Keratinocyte (primary cell): ENCODE results near the gene PMEPA1. TPM values are rescaled to one million over a fixed set of nuclear protein-coding genes. Genes with fewer than 3 reads are reported as not detected.

Source experiments
- DNase-seq: peaks from one replicate; pipeline ENCODE4 v3.0.0-alpha.2; 2011; ENCODE audit warnings: low read depth, missing footprints, low spot score
- FAIRE-seq: peaks from 2 replicates; lab custom pipeline; 2011; peaks lifted over from hg19 to GRCh38; lab: Jason Lieb, UNC
- H2AFZ ChIP-seq: 2 replicates; pipeline ENCODE4 v1.6.0; 2012; ENCODE audit warnings: low read length, control low read depth, inconsistent platforms; ENCODE audit not compliant: control insufficient read depth
- H3K27ac ChIP-seq: 2 replicates; pipeline ENCODE4 v1.5.1; 2011; ENCODE audit warnings: low read length; ENCODE audit not compliant: control insufficient read depth, insufficient read depth
- H3K27me3 ChIP-seq: 3 replicates; pipeline ENCODE4 v1.6.0; 2011; ENCODE audit warnings: low read length; ENCODE audit not compliant: control insufficient read depth, insufficient read depth; ENCODE audit errors: extremely low read depth
- H3K36me3 ChIP-seq, 2 experiments: 2 replicates in 1 of 2; 3 replicates in 1 of 2; pipeline ENCODE4 v1.5.1; 2011; ENCODE audit warnings: low read length in 2 of 2, mild to moderate bottlenecking in 1 of 2; ENCODE audit not compliant: control insufficient read depth in 2 of 2, insufficient read depth in 2 of 2; ENCODE audit errors: extremely low read depth in 1 of 2
- H3K4me1 ChIP-seq: 3 replicates; pipeline ENCODE4 v1.5.1; 2011; ENCODE audit warnings: low read length; ENCODE audit not compliant: control insufficient read depth, insufficient read depth; ENCODE audit errors: extremely low read depth
- H3K4me2 ChIP-seq: 3 replicates; pipeline ENCODE4 v1.6.0; 2011; ENCODE audit warnings: low read depth, low read length; ENCODE audit not compliant: control insufficient read depth, insufficient read depth; ENCODE audit errors: extremely low read depth
- H3K4me3 ChIP-seq, 3 experiments: fragments of 200-600 bp in 1 of 3; sonication (generic) in 1 of 3; 2 replicates in 2 of 3; 3 replicates in 1 of 3; pipeline ENCODE4 v1.5.1; 2011 to 2016; ENCODE audit warnings: low read length in 3 of 3, mild to moderate bottlenecking in 3 of 3, control low read depth in 2 of 3, inconsistent platforms in 1 of 3, low read depth in 1 of 3, mixed read lengths in 1 of 3, mixed run types in 1 of 3, moderate library complexity in 1 of 3; ENCODE audit not compliant: control insufficient read depth in 2 of 3, insufficient read depth in 2 of 3; ENCODE audit errors: extremely low read depth in 1 of 3
- H3K79me2 ChIP-seq: 2 replicates; pipeline ENCODE4 v1.6.0; 2012; ENCODE audit warnings: low read length; ENCODE audit not compliant: control insufficient read depth, insufficient read depth
- H3K9ac ChIP-seq: 3 replicates; pipeline ENCODE4 v1.6.0; 2011; ENCODE audit warnings: low read length; ENCODE audit not compliant: control insufficient read depth, insufficient read depth; ENCODE audit errors: extremely low read depth
- H3K9me1 ChIP-seq: 3 replicates; pipeline ENCODE4 v1.6.0; 2011; ENCODE audit warnings: low read length; ENCODE audit not compliant: control insufficient read depth, insufficient read depth; ENCODE audit errors: extremely low read depth
- H3K9me3 ChIP-seq: 2 replicates; pipeline ENCODE4 v1.5.1; 2012; ENCODE audit warnings: low read depth, low read length; ENCODE audit not compliant: control insufficient read depth
- H4K20me1 ChIP-seq: 3 replicates; pipeline ENCODE4 v1.6.0; 2011; ENCODE audit warnings: low read length; ENCODE audit not compliant: control insufficient read depth, insufficient read depth; ENCODE audit errors: extremely low read depth
- EZH2 ChIP-seq: IDR thresholded peaks from one replicate; pipeline ENCODE4 v1.6.1; 2012; ENCODE audit warnings: inconsistent platforms, mild to moderate bottlenecking, low read length, moderate library complexity
- dilution Hi-C: fragments of 300-500 bp; cut with MboI; formaldehyde crosslinking; loops from one replicate; pipeline ENCODE4 v1.7.0; 2020; ENCODE audit warnings: low sequenced_read_pairs; ENCODE audit not compliant: extremely low pct_ligation_motif_present
- polyA plus RNA-seq, 5 experiments: library from polyadenylated mRNA; depleted of rRNA in 3 of 5; stranded (reverse) in 3 of 5; stranded (forward) in 1 of 5; unstranded in 1 of 5; fragments of >200 nt; gene quantifications; 1 replicate in 1 of 5; 2 replicates in 3 of 5; 3 replicates in 1 of 5; pipeline versions ENCODE4 v1.2.1 to v1.2.3, GENCODE V29; 2011 to 2012; ENCODE audit warnings: missing spikeins in 2 of 5, low read depth in 1 of 5, low replicate concordance in 1 of 5
- TF ChIP-seq, protein P1 (sequence below), 3 experiments: IDR thresholded peaks in 1 of 3; conservative IDR thresholded peaks in 1 of 3; optimal IDR thresholded peaks in 1 of 3; 2 replicates in 2 of 3; 3 replicates in 1 of 3; pipeline versions ENCODE3 to v1.5.1; 2011; ENCODE audit warnings: low read length in 3 of 3, mild to moderate bottlenecking in 3 of 3, moderate library complexity in 2 of 3, control low read depth in 1 of 3, inconsistent platforms in 1 of 3; ENCODE audit not compliant: insufficient read depth in 2 of 3; ENCODE audit errors: extremely low read depth in 1 of 3

Gene PMEPA1
- polyA plus RNA-seq, 1 donor (not counting 4 experiments of a cell fraction or from before 2014, with no cell fraction given): 29.0 TPM

GRCh38 chr20:57651881-57652605 lies 57.8 kb downstream of the PMEPA1 start:
- H3K27me3 ChIP-seq: no peaks in the 10 kb centered on the region
- H4K20me1 ChIP-seq: peaks cover 19% of the 10 kb centered on the region
- FAIRE-seq (no peak), DNase-seq (no peak)
- H3K4me2 ChIP-seq: no peak overlapping the region
- peaks cover 13% of the 10 kb centered on the region for H3K79me2 ChIP-seq
- no peak overlapping the region for H3K27ac ChIP-seq
- H2AFZ ChIP-seq: no peak overlapping the region
- no peaks in the 10 kb centered on the region for H3K9me3 ChIP-seq
- H3K36me3 ChIP-seq: peaks cover 37 to 44% of the 10 kb centered on the region in 2 experiments
- no peaks in the 10 kb centered on the region for H3K9me1 ChIP-seq
- TF ChIP-seq, protein P1, sequence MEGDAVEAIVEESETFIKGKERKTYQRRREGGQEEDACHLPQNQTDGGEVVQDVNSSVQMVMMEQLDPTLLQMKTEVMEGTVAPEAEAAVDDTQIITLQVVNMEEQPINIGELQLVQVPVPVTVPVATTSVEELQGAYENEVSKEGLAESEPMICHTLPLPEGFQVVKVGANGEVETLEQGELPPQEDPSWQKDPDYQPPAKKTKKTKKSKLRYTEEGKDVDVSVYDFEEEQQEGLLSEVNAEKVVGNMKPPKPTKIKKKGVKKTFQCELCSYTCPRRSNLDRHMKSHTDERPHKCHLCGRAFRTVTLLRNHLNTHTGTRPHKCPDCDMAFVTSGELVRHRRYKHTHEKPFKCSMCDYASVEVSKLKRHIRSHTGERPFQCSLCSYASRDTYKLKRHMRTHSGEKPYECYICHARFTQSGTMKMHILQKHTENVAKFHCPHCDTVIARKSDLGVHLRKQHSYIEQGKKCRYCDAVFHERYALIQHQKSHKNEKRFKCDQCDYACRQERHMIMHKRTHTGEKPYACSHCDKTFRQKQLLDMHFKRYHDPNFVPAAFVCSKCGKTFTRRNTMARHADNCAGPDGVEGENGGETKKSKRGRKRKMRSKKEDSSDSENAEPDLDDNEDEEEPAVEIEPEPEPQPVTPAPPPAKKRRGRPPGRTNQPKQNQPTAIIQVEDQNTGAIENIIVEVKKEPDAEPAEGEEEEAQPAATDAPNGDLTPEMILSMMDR (optimal IDR thresholded peaks at IDR 0.05 in 1 of 3, IDR thresholded peaks at IDR 0.05 in 1 of 3, conservative IDR thresholded peaks at IDR 0.05 in 1 of 3; ENCODE audit: extremely low read depth in 1 of 3, insufficient read depth in 2 of 3, low read length in 3 of 3): no peak
- no peak for TF ChIP-seq EZH2
- dilution Hi-C loops: no loop called here
- no peak overlapping the region for H3K9ac ChIP-seq
- H3K4me1 ChIP-seq: no peaks in the 10 kb centered on the region
- H3K4me3 ChIP-seq: no peak overlapping the region

DNA sequence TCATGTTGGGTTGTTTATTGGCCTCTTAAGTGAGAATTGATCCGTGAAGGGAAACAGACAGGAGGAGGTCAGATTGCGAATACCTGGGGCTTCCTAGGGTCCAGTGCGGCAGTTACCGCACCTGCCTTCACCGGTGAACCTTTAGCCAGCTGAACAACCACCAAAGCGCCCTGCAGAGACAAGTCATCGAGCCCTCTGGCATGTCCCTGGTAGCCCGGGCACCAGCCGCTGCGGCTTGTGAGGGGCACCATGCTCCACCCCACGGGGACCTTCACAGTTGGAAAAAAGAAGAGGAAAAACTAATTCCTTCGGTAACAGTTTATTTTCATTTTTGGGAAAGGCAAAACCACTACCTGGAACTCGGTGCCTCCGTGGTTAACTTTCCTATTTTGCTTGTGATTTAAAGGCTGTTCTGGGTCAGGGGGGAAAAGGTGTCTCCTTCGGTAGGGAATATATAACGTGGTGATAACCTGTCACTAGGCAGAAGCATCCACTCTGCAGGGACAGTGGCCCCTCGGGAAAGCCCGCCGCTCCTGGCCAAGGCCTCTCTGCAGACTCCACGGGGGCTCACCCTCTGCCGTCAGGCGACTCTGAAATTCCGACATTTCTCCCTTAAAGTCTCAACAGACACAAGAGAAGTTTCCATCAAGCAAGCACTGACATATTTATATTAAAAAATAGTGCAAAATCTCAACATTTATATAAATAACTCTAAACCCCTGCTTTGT lies 58.9 kb downstream of the PMEPA1 start:
- Histone ChIP-seq H3K4me2 (no peak overlapping the region), H3K4me3 (no peak overlapping the region), H3K79me2 (peaks cover 7% of the 10 kb centered on the region), H3K27ac (no peak overlapping the region), H3K4me1 (no peaks in the 10 kb centered on the region), H3K9me3 (no peaks in the 10 kb centered on the region), H3K36me3 (peaks cover 31 to 35% of the 10 kb centered on the region in 2 experiments), H4K20me1 (peaks cover 19% of the 10 kb centered on the region), H3K27me3 (no peaks in the 10 kb centered on the region), H2AFZ (no peak overlapping the region), H3K9ac (no peak overlapping the region), H3K9me1 (no peaks in the 10 kb centered on the region)
- dilution Hi-C loops: no loop called here
- FAIRE-seq (no peak), DNase-seq (no peak)
- TF ChIP-seq EZH2: no peak
- TF ChIP-seq, protein P1 (optimal IDR thresholded peaks at IDR 0.05 in 1 of 3, IDR thresholded peaks at IDR 0.05 in 1 of 3, conservative IDR thresholded peaks at IDR 0.05 in 1 of 3; ENCODE audit: extremely low read depth in 1 of 3, insufficient read depth in 2 of 3, low read length in 3 of 3): no peak
